CD4-positive, alpha-beta T cell (primary cell): Measurements from ENCODE around the gene MUC21. TPM values are rescaled to one million over a fixed set of nuclear protein-coding genes. Genes with fewer than 3 reads are reported as not detected.

Experiments used
- ATAC-seq: fragments of 200-7000 bp; cut with Tn5 transposase; one replicate; pipeline ENCODE4 v1.10.0; 2022; ENCODE audit warnings: mild to moderate bottlenecking; ENCODE audit not compliant: poor library complexity
- CTCF ChIA-PET: fragments of 350-600 bp; sonication (Branson Sonifier 250); formaldehyde crosslinking; loops from one replicate; lab custom pipeline; 2021; ENCODE audit warnings: antibody characterized with exemption, inconsistent platforms; lab: Charles Lee
- POLR2A ChIA-PET: fragments of 350-600 bp; sonication (Branson Sonifier 250); formaldehyde crosslinking; loops from one replicate; lab custom pipeline; 2021; ENCODE audit warnings: antibody characterized with exemption, inconsistent platforms; lab: Charles Lee
- DNase-seq, 14 experiments: peaks; one replicate each; pipeline ENCODE4 v3.0.0-alpha.2; 2013 to 2020; ENCODE audit warnings: mixed read lengths in 2 of 14
- H3K27ac ChIP-seq, 2 donors: one replicate each; pipeline versions ENCODE4 v1.5.1 to v1.7.0; 2013; ENCODE audit warnings: low read length in 2 of 2, low read depth in 1 of 2, mild to moderate bottlenecking in 1 of 2
- H3K27me3 ChIP-seq, 2 experiments: 1 replicate in 1 of 2; 2 replicates in 1 of 2; pipeline versions ENCODE4 v1.6.1 to v1.7.0; 2013; ENCODE audit warnings: low read length in 2 of 2, control low read depth in 1 of 2, mild to moderate bottlenecking in 1 of 2, moderate library complexity in 1 of 2; ENCODE audit not compliant: insufficient read depth in 2 of 2, control insufficient read depth in 1 of 2
- H3K36me3 ChIP-seq: one replicate; pipeline ENCODE4 v1.6.1; 2013; ENCODE audit warnings: low read length, control low read depth; ENCODE audit not compliant: insufficient read depth
- H3K4me1 ChIP-seq: one replicate; pipeline ENCODE4 v1.6.1; 2013; ENCODE audit warnings: low read length, control low read depth; ENCODE audit not compliant: insufficient read depth
- H3K4me3 ChIP-seq: one replicate; pipeline ENCODE4 v1.5.1; 2013; ENCODE audit warnings: mild to moderate bottlenecking, low read length, moderate library complexity
- H3K9me3 ChIP-seq, 2 experiments: 1 replicate in 1 of 2; 2 replicates in 1 of 2; pipeline versions ENCODE4 v1.6.1 to v1.7.0; 2013; ENCODE audit warnings: low read length in 2 of 2, mild to moderate bottlenecking in 2 of 2, control low read depth in 1 of 2, moderate library complexity in 1 of 2; ENCODE audit not compliant: control insufficient read depth in 1 of 2, insufficient read depth in 1 of 2
- H3K27ac Mint-ChIP-seq: one replicate; pipeline ENCODE4 v1.8.0; 2020; ENCODE audit warnings: mixed read lengths
- H3K27me3 Mint-ChIP-seq: one replicate; pipeline ENCODE4 v1.8.0; 2021; ENCODE audit warnings: mixed read lengths
- H3K36me3 Mint-ChIP-seq: one replicate; pipeline ENCODE4 v1.8.0; 2021; ENCODE audit warnings: low read depth, mixed read lengths
- H3K4me1 Mint-ChIP-seq: one replicate; pipeline ENCODE4 v1.8.0; 2021; ENCODE audit warnings: low read depth, mixed read lengths
- H3K4me3 Mint-ChIP-seq: one replicate; pipeline ENCODE4 v1.8.0; 2020; ENCODE audit warnings: mild to moderate bottlenecking, mixed read lengths
- H3K9me3 Mint-ChIP-seq: one replicate; pipeline ENCODE4 v1.8.0; 2020; ENCODE audit warnings: mixed read lengths
- intact Hi-C, 2 experiments: fragments of 100-400 bp; cut with DNase I in 1 of 2; cut with micrococcal nuclease in 1 of 2; formaldehyde crosslinking; loops; one replicate each; pipeline versions ENCODE4 v1.15.1 to v1.9.0; 2023 to 2025; cut with DNase I, micrococcal nuclease
- total RNA-seq, 174 experiments: library from RNA in 2 of 174; stranded (reverse) in 2 of 174; gene quantifications; one replicate each; pipeline ENCODE4 v1.2.3 and lab custom pipeline; 2021 to 2026
- TF ChIP-seq, protein P1 (sequence below): fragments of 200-600 bp; IDR thresholded peaks from one replicate; pipeline ENCODE4 v1.8.0; 2022; ENCODE audit warnings: antibody characterized with exemption, mild to moderate bottlenecking

Gene MUC21
- total RNA-seq, 2 experiments from 2014 or later: not detected

DNA sequence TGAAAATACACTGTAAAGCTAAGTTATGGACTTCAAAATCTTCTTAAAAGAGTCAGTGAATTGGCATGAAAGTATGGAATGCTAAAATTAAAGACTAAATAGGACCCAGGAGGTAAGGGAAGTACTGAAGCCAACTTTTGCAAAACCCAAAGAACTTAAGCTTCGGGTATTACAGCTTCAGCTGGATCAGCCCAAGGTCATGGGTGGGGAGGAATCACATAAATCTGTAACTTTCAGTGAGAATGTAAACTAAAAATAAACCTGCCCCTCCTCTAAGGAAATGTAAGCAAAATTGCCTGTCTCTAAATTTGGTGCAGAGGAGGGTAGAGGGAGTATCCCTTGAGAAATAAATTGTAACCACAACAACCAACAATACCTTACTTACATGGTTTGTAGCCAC lies 4.4 kb upstream of the MUC21 start:
- no peaks in the 10 kb centered on the region for H3K36me3 ChIP-seq
- H3K27ac ChIP-seq: no peak overlapping the region
- CTCF ChIA-PET: interaction anchor here (0.5 to 1.1 kb wide), 2 partner anchors 21 to 191 kb away, joined by 3 to 5 read pairs; no protein-coding TSS in a partner anchor
- H3K9me3 ChIP-seq: no peaks in the 10 kb centered on the region
- TF ChIP-seq, protein P1, sequence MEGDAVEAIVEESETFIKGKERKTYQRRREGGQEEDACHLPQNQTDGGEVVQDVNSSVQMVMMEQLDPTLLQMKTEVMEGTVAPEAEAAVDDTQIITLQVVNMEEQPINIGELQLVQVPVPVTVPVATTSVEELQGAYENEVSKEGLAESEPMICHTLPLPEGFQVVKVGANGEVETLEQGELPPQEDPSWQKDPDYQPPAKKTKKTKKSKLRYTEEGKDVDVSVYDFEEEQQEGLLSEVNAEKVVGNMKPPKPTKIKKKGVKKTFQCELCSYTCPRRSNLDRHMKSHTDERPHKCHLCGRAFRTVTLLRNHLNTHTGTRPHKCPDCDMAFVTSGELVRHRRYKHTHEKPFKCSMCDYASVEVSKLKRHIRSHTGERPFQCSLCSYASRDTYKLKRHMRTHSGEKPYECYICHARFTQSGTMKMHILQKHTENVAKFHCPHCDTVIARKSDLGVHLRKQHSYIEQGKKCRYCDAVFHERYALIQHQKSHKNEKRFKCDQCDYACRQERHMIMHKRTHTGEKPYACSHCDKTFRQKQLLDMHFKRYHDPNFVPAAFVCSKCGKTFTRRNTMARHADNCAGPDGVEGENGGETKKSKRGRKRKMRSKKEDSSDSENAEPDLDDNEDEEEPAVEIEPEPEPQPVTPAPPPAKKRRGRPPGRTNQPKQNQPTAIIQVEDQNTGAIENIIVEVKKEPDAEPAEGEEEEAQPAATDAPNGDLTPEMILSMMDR: no peak
- no peak for DNase-seq
- no peaks in the 10 kb centered on the region for H3K4me1 ChIP-seq
- H3K4me1 Mint-ChIP-seq: no peaks in the 10 kb centered on the region
- POLR2A ChIA-PET: interaction anchor here (1.2 kb wide), 1 partner anchor 23 kb away, joined by 5 read pairs; no protein-coding TSS in a partner anchor
- H3K27me3 ChIP-seq: peaks cover 4 to 6% of the 10 kb centered on the region in 2 experiments
- H3K27me3 Mint-ChIP-seq: peaks cover 42% of the 10 kb centered on the region
- intact Hi-C loops: loop anchor here in 1 of 2 experiments (5.0 kb wide), 1 partner anchor 47 kb away; the partner anchor contains the start of gene SFTA2
- H3K9me3 Mint-ChIP-seq: no peaks in the 10 kb centered on the region
- ATAC-seq: no peak
- H3K36me3 Mint-ChIP-seq: no peaks in the 10 kb centered on the region
- H3K4me3 ChIP-seq: no peak overlapping the region
- H3K4me3 Mint-ChIP-seq: no peak overlapping the region
- H3K27ac Mint-ChIP-seq: no peak overlapping the region

DNA sequence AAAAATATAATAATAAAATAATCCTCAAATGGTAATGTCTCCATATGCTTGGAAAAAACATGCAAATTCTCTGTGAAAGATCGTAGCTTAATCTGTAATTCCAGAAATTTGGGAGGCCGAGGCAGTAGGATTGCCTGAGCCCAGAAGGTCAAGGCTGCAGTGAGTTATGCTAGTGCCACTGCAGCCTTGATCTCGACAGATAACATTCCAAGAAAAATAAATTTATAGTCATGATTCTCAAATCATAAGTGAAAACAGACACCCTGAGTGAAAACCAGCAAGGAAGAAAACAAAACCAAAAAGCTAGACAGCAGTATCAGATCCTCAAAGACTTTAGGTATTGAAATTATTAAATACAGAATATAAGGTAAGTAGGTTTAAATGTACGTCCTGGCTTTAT lies 3.8 kb upstream of the MUC21 start:
- Histone ChIP-seq H3K27me3 (peaks cover 4 to 6% of the 10 kb centered on the region in 2 experiments), H3K4me3 (no peak overlapping the region), H3K27ac (no peak overlapping the region), H3K4me1 (no peaks in the 10 kb centered on the region), H3K36me3 (no peaks in the 10 kb centered on the region), H3K9me3 (no peaks in the 10 kb centered on the region)
- no peak overlapping the region for H3K4me3 Mint-ChIP-seq
- ATAC-seq (no peak), DNase-seq (no peak)
- peaks cover 42% of the 10 kb centered on the region for H3K27me3 Mint-ChIP-seq
- no peaks in the 10 kb centered on the region for H3K4me1 Mint-ChIP-seq
- CTCF ChIA-PET: interaction anchor here (1.1 kb wide), 1 partner anchor 20 kb away, joined by 3 read pairs; no protein-coding TSS in a partner anchor
- no peaks in the 10 kb centered on the region for H3K9me3 Mint-ChIP-seq
- POLR2A ChIA-PET: no interaction called here
- H3K36me3 Mint-ChIP-seq: no peaks in the 10 kb centered on the region
- no peak overlapping the region for H3K27ac Mint-ChIP-seq
- TF ChIP-seq, protein P1: no peak
- intact Hi-C loops: loop anchor here in 1 of 2 experiments (5.0 kb wide), 1 partner anchor 47 kb away; the partner anchor contains the start of gene SFTA2

DNA sequence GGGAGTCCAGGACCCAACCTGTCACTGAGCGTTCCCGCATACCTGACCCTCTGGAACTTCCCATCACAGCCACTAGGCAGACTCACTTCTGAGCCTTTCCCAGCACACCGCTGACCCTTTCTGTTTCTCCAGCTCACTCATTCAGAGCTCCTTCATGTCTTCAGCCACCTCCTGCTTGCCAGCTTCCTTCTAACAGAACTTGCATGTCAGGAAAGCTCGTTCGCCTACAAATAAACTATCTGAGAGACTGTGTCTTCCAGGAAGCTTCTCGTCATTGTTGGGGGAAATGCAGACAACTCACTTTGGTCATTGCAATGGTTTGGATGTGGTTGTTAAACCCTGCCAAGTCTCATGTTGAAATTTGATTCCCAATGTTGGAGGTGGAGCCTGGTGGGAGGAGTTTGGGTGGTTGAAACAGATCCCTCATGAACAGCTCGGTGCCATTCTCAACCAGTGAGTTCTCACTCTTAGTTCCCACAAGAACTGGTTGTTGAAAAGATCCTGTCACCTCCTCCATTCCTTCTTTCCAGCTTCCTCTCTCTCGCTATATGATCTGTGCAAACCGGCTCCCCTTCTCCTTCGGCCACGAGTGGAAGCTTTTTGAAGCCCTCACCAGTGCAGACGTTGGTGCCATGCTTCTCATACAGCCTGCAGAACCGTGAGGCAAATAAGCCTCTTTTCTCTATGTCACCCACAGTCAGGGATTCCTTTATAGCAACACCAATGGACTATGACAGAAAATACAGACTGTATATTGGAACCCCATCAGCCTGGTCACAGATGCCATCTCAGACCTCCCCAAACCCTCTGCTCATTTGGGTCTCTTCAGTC lies 1.4 kb upstream of the MUC21 start:
- no peaks in the 10 kb centered on the region for H3K4me1 Mint-ChIP-seq
- H3K4me3 Mint-ChIP-seq: no peak overlapping the region
- no peaks in the 10 kb centered on the region for H3K36me3 ChIP-seq
- ChIA-PET CTCF (no interaction called here), POLR2A (interaction anchor here (0.8 kb wide), 1 partner anchor 27 kb away, joined by 3 read pairs; no protein-coding TSS in a partner anchor)
- peaks cover 42% of the 10 kb centered on the region for H3K27me3 Mint-ChIP-seq
- no peaks in the 10 kb centered on the region for H3K36me3 Mint-ChIP-seq
- H3K4me3 ChIP-seq: no peak overlapping the region
- H3K27ac Mint-ChIP-seq: no peak overlapping the region
- TF ChIP-seq, protein P1: no peak
- no peak overlapping the region for H3K27ac ChIP-seq
- H3K27me3 ChIP-seq: peaks cover 4 to 6% of the 10 kb centered on the region in 2 experiments
- ATAC-seq (no peak), DNase-seq (no peak)
- no peaks in the 10 kb centered on the region for H3K9me3 Mint-ChIP-seq
- intact Hi-C loops: no loop called here
- H3K9me3 ChIP-seq: no peaks in the 10 kb centered on the region
- H3K4me1 ChIP-seq: no peaks in the 10 kb centered on the region
